ENCODE data around the gene FUCA1. TPM values are rescaled to one million over a fixed set of nuclear protein-coding genes. Genes with fewer than 3 reads are reported as not detected.
"Not testable (repeated sequence)": the region's sequence is repeated elsewhere in the genome, so short reads cannot be mapped to it uniquely, and the experiment has no call there.

FUCA1 gene
- total RNA-seq, 2 donors from 2014 or later = 4.8 to 5.2 TPM

- ATAC-seq (replicated peaks) = peak; percentile 86
- Mint-ChIP-seq H3K4me1 (peaks cover 19% of the 10 kb centered on the region), H3K36me3 (ENCODE audit: low read depth) (peaks cover 54% of the 10 kb centered on the region), H3K9me3 (no peaks in the 10 kb centered on the region), H3K4me3 (no peak overlapping the region), H3K27ac (no peak overlapping the region), H3K27me3 (no peaks in the 10 kb centered on the region)
Measured at GRCh38 chr1:23809751-23810171, 58.3 kb downstream of the FUCA1 start.

GRCh38 chr1:23807453-23807852, 60.6 kb downstream of the FUCA1 start:
- peaks cover 47% of the 10 kb centered on the region for H3K36me3 Mint-ChIP-seq (ENCODE audit: low read depth)
- no peak for ATAC-seq (replicated peaks)
- H3K27ac Mint-ChIP-seq = peak overlapping the region; percentile 23
- no peaks in the 10 kb centered on the region for H3K27me3 Mint-ChIP-seq
- no peak overlapping the region for H3K4me3 Mint-ChIP-seq
- peaks cover 19% of the 10 kb centered on the region for H3K4me1 Mint-ChIP-seq
- H3K9me3 Mint-ChIP-seq = no peaks in the 10 kb centered on the region

- peaks cover 18% of the 10 kb centered on the region for H3K4me1 Mint-ChIP-seq
- H3K27ac Mint-ChIP-seq = peak overlapping the region; percentile 23
- peaks cover 43% of the 10 kb centered on the region for H3K36me3 Mint-ChIP-seq (ENCODE audit: low read depth)
- no peak for ATAC-seq (replicated peaks)
- H3K4me3 Mint-ChIP-seq = no peak overlapping the region
- H3K27me3 Mint-ChIP-seq = no peaks in the 10 kb centered on the region
- H3K9me3 Mint-ChIP-seq = no peaks in the 10 kb centered on the region
Measured at GRCh38 chr1:23806280-23806679, 61.8 kb downstream of the FUCA1 start.

GRCh38 chr1:23805025-23805424, 63.1 kb downstream of the FUCA1 start:
- Mint-ChIP-seq H3K9me3 (no peaks in the 10 kb centered on the region), H3K27ac (peak overlapping the region; percentile 68), H3K27me3 (no peaks in the 10 kb centered on the region), H3K4me3 (no peak overlapping the region), H3K4me1 (peaks cover 8% of the 10 kb centered on the region), H3K36me3 (ENCODE audit: low read depth) (peaks cover 41% of the 10 kb centered on the region)
- ATAC-seq (replicated peaks) = no peak

- Mint-ChIP-seq H3K36me3 (ENCODE audit: low read depth) (peaks cover 48% of the 10 kb centered on the region), H3K9me3 (no peaks in the 10 kb centered on the region), H3K27me3 (no peaks in the 10 kb centered on the region), H3K4me3 (no peak overlapping the region), H3K27ac (peak overlapping the region; percentile 68), H3K4me1 (peaks cover 8% of the 10 kb centered on the region)
- ATAC-seq (replicated peaks) = no peak
Measured at GRCh38 chr1:23804183-23804835, 63.8 kb downstream of the FUCA1 start.

GRCh38 chr1:23803674-23804073, 64.4 kb downstream of the FUCA1 start:
- H3K36me3 Mint-ChIP-seq (ENCODE audit: low read depth) = peaks cover 54% of the 10 kb centered on the region
- no peak for ATAC-seq (replicated peaks)
- H3K27ac Mint-ChIP-seq = no peak overlapping the region
- no peaks in the 10 kb centered on the region for H3K9me3 Mint-ChIP-seq
- H3K4me1 Mint-ChIP-seq = peaks cover 8% of the 10 kb centered on the region
- no peaks in the 10 kb centered on the region for H3K27me3 Mint-ChIP-seq
- no peak overlapping the region for H3K4me3 Mint-ChIP-seq

- not testable (repeated sequence) for H3K4me3 Mint-ChIP-seq
Measured at GRCh38 chr1:23802809-23803342, 65.2 kb downstream of the FUCA1 start.

GRCh38 chr1:23801876-23802275, 66.2 kb downstream of the FUCA1 start:
- Mint-ChIP-seq H3K9me3 (no peaks in the 10 kb centered on the region), H3K36me3 (ENCODE audit: low read depth) (peaks cover 59% of the 10 kb centered on the region), H3K27ac (no peak overlapping the region), H3K4me3 (peak overlapping the region; percentile 93), H3K27me3 (no peaks in the 10 kb centered on the region), H3K4me1 (peaks cover 8% of the 10 kb centered on the region)
- ATAC-seq (replicated peaks) = no peak

More at GRCh38 chr1:23802809-23803342, 65.2 kb downstream of the FUCA1 start:
- H3K27me3 Mint-ChIP-seq; H3K4me1 Mint-ChIP-seq; H3K27ac Mint-ChIP-seq; ATAC-seq (replicated peaks); H3K9me3 Mint-ChIP-seq: not testable (repeated sequence)
- H3K36me3 Mint-ChIP-seq (ENCODE audit: low read depth) = peaks cover 59% of the 10 kb centered on the region

GRCh38 chr1:23801338-23801748, 66.7 kb downstream of the FUCA1 start:
- H3K36me3 Mint-ChIP-seq (ENCODE audit: low read depth) = peaks cover 59% of the 10 kb centered on the region
- peak overlapping the region; percentile 93 for H3K4me3 Mint-ChIP-seq
- no peaks in the 10 kb centered on the region for H3K27me3 Mint-ChIP-seq
- no peaks in the 10 kb centered on the region for H3K9me3 Mint-ChIP-seq
- ATAC-seq (replicated peaks) = no peak
- H3K27ac Mint-ChIP-seq = no peak overlapping the region
- H3K4me1 Mint-ChIP-seq = peaks cover 8% of the 10 kb centered on the region

- no peaks in the 10 kb centered on the region for H3K9me3 Mint-ChIP-seq
- H3K27me3 Mint-ChIP-seq = no peaks in the 10 kb centered on the region
- H3K4me3 Mint-ChIP-seq = peak within 1 kb of the TSS; percentile 93
Measured at GRCh38 chr1:23800400-23801337, 67.4 kb downstream of the FUCA1 start, which contains the start of gene GALE. Gene GALE (minus strand): TSS chr1:23800754. CDS start chr1:23799007, 1,747 bp downstream.

GRCh38 chr1:23799570-23800399, 68.3 kb downstream of the FUCA1 start:
- ATAC-seq (replicated peaks) = peak; percentile 67
- H3K4me3 Mint-ChIP-seq = peak overlapping the region; percentile 93
- H3K9me3 Mint-ChIP-seq = no peaks in the 10 kb centered on the region
- H3K4me1 Mint-ChIP-seq = no peaks in the 10 kb centered on the region
- no peaks in the 10 kb centered on the region for H3K27me3 Mint-ChIP-seq
- H3K36me3 Mint-ChIP-seq (ENCODE audit: low read depth) = peaks cover 63% of the 10 kb centered on the region
- peak overlapping the region; percentile 93 for H3K27ac Mint-ChIP-seq

More at GRCh38 chr1:23800400-23801337, 67.4 kb downstream of the FUCA1 start, which contains the start of gene GALE:
- Mint-ChIP-seq H3K27ac (peak within 1 kb of the TSS; percentile 93), H3K36me3 (ENCODE audit: low read depth) (peaks cover 62% of the 10 kb centered on the region), H3K4me1 (peaks cover 8% of the 10 kb centered on the region)
- peak; percentile 90 for ATAC-seq (replicated peaks)

GRCh38 chr1:23799255-23799569, 68.9 kb downstream of the FUCA1 start:
- peak overlapping the region; percentile 93 for H3K27ac Mint-ChIP-seq
- no peak for ATAC-seq (replicated peaks)
- H3K9me3 Mint-ChIP-seq = no peaks in the 10 kb centered on the region
- H3K4me3 Mint-ChIP-seq = peak overlapping the region; percentile 93
- H3K27me3 Mint-ChIP-seq = no peaks in the 10 kb centered on the region
- H3K4me1 Mint-ChIP-seq = no peaks in the 10 kb centered on the region
- H3K36me3 Mint-ChIP-seq (ENCODE audit: low read depth) = peaks cover 63% of the 10 kb centered on the region

GRCh38 chr1:23798662-23799142, 69.4 kb downstream of the FUCA1 start:
- Mint-ChIP-seq H3K27me3 (no peaks in the 10 kb centered on the region), H3K27ac (no peak overlapping the region), H3K36me3 (ENCODE audit: low read depth) (peaks cover 60% of the 10 kb centered on the region), H3K4me3 (peak overlapping the region; percentile 93), H3K4me1 (no peaks in the 10 kb centered on the region), H3K9me3 (no peaks in the 10 kb centered on the region)
- no peak for ATAC-seq (replicated peaks)

Measured in activated T-helper 17 cell treated with anti-CD3 and anti-CD28 coated beads, Interleukin-2, amount 50 U/mL, for 72 hours (primary cell).